22Rv1 (cell line): ENCODE results near the gene TTC28.
"Not testable (repeated sequence)": the region's sequence is repeated elsewhere in the genome, so short reads cannot be mapped to it uniquely, and the experiment has no call there.

Experiments
- H3K27ac ChIP-seq: fragments of 450-650 bp; 2 replicates; pipeline ENCODE4 v1.5.1; 2017
- ZFX ChIP-seq: fragments of 450-650 bp; IDR thresholded peaks from 2 replicates; pipeline ENCODE4 v1.6.1; 2017; ENCODE audit warnings: antibody characterized with exemption, borderline replicate concordance
- TF ChIP-seq, protein P1 (sequence below): fragments of 450-650 bp; IDR thresholded peaks from 2 replicates; pipeline ENCODE4 v1.5.1; 2017; ENCODE audit warnings: mild to moderate bottlenecking

The TTC28 gene

DNA sequence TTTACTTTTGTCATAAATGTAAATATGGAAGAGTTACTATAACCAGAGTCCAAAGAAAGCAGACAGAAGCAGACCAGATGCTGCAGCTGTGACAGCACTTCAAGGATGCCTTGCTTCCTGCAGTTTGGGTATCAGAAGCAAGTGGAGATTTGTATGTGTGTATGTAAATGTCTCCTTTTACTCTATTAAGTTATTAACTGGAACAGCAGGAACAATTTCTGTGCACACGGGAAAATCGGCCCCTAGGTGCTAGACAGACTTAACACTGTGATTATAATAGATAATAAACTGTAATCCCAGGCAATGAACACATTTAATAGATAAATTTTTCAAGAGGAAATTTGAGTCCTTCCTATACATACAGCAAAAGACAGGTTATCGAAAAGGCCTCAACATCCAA is 582.0 kb downstream of the TTC28 start:
- TF ChIP-seq ZFX = no peak
- H3K27ac ChIP-seq = no peak overlapping the region

DNA sequence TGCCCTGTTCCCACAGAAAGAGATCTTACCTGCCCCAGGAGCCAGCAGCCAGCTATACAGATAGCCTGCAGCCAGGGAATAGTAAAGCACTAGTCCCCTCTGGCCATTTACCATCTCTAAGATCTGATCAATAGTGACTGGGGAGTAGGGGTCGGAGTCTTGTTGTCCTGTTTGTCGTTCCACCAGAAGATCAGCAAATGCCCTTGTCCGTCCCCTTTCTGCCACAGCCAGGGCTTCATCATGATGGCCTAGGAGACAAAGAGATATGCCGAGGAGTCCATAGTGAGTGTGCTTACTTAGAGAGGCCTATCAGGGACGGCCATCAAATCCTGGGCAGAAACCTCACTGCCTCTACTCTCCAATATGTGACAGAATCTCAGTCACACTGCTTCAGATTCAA is 583.5 kb downstream of the TTC28 start:
- H3K27ac ChIP-seq = no peak overlapping the region
- TF ChIP-seq, protein P1, sequence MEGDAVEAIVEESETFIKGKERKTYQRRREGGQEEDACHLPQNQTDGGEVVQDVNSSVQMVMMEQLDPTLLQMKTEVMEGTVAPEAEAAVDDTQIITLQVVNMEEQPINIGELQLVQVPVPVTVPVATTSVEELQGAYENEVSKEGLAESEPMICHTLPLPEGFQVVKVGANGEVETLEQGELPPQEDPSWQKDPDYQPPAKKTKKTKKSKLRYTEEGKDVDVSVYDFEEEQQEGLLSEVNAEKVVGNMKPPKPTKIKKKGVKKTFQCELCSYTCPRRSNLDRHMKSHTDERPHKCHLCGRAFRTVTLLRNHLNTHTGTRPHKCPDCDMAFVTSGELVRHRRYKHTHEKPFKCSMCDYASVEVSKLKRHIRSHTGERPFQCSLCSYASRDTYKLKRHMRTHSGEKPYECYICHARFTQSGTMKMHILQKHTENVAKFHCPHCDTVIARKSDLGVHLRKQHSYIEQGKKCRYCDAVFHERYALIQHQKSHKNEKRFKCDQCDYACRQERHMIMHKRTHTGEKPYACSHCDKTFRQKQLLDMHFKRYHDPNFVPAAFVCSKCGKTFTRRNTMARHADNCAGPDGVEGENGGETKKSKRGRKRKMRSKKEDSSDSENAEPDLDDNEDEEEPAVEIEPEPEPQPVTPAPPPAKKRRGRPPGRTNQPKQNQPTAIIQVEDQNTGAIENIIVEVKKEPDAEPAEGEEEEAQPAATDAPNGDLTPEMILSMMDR = no peak
- TF ChIP-seq ZFX = no peak

DNA sequence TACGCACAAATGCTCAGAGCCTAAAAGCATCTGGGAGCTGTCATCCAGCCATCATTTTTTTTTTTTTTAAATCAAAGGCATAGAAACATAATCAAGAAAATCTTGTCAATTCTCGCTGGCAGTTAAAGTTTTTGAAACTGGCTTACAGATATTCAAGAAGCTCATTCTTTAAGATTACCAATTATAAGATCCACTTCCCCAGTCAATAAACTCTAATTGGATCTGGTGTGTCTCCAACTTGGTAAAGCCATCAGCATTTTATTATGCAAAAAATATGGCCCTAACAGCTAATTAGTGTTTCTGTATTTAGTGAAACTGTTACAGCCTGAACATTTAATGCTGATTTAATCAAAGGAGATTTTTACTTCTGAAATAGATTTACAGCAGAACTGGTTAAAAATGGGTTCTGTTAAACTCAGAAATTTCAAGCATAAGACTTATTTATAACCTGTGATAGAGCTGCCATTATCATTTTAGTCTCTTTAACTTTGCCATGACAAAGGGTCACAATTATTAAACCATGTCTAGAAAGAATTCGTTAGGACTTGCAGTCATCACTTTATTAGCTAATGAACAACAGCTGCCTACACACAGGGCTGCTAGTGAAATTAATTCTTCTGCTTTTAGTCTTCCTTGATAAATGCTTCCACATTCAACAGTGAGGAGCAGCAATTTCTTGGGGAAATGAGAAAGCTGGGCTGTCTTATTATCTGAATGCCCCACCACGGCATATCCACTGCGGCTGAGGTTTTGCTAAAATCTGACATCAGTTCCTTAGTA is 584.1 kb downstream of the TTC28 start:
- H3K27ac ChIP-seq = no peak overlapping the region

DNA sequence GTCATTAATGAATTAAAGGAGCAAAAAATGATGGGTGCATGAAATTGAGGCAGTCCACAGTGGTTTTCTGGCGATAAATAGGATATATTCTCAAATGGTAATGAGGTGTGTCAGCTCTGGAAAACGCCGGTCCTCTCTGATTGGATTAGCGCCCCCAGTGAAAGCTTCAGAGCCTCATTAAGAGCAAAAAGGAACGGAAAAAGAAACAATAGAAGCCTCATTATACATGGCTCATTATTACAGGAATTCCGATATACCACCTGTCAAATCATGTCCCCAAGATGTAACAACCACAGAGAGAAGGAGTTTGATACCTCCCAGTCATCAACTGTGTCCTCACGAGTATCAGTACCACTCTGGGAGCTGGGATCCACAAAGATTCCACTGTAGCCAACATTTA is 584.9 kb downstream of the TTC28 start:
- no peak overlapping the region for H3K27ac ChIP-seq
- TF ChIP-seq, protein P1 = no peak
- no peak for TF ChIP-seq ZFX

More for the DNA sequence above, 584.1 kb downstream of the TTC28 start:
- TF ChIP-seq, protein P1 = no peak
- TF ChIP-seq ZFX = no peak

DNA sequence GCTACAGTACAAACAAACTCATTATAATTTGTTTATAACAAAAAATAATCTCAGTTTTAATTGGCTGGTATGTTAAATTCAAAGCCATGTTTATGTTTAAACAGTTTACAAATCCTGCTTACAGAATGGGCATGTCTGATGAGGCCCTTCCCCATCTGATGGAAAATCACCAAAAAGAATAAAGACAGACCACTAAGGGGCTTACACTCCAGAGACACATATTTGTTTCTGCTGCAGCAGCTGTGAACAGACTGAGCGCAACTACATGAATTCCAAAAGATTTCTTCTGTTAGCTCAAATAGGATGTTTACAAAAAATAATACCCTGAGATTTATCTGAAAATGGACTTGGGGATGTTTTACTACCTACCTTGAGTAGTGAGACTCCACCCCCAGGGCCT is 585.9 kb downstream of the TTC28 start:
- no peak for TF ChIP-seq ZFX
- TF ChIP-seq, protein P1 = no peak
- no peak overlapping the region for H3K27ac ChIP-seq

DNA sequence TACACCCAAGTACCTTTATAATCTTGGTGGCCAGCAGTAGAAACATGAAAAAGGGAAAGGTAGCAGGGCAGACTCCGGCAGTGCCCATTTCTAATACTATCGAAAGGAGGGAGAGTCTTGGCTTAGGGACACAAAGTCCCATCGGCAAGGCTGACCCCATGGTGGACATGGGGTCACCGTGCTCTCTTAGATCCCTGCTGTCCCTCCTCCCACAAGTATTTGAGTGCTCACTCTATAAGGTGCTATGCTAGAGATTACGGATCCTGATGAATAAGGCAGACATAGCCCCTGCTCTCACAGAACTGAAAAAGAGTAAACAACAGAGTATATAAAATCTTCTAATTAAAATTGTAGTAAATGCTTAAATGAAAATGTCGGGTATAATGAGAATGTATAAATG is 588.2 kb downstream of the TTC28 start:
- no peak overlapping the region for H3K27ac ChIP-seq
- TF ChIP-seq, protein P1 = no peak
- no peak for TF ChIP-seq ZFX

DNA sequence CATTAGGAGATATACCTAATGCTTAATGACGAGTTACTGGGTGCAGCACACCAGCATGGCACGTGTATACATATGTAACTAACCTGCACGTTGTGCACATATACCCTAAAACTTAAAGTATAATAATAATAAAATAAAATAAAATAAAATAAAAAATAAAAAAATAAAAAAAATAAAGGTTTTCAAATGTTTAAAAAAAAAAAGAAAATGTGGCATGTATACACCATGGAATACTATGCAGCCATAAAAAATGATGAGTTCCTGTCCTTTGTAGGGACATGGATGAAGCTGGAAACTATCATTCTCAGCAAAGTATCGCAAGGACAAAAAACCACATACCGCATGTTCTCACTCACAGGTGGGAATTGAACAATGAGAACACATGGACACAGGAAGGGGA is 590.1 kb downstream of the TTC28 start:
- not testable (repeated sequence) for H3K27ac ChIP-seq

DNA sequence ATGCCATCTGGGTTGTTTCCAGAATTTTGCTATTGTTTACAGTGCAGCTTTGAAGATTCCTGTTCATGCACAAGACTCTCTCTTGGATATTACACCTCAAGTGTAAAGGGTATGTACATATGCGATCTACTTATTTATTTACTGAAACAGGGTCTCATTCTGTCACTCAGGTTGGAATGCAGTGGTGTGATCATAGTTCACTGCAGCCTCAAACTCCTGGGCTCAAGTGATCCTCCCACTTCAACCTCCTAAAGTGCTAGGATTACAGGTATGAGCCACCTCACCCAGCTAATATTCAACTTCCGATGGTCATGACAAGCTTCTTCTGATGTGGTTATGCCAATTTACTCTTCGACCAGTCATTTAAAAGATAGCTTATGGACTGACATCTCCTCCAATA is 602.5 kb downstream of the TTC28 start:
- TF ChIP-seq, protein P1 = no peak
- no peak for TF ChIP-seq ZFX
- no peak overlapping the region for H3K27ac ChIP-seq
